Gastrocnemius medialis (tissue), 4 donors: ENCODE results near the gene XCL2. TPM values are rescaled to one million over a fixed set of nuclear protein-coding genes. Genes with fewer than 3 reads are reported as not detected.

ENCODE experiments used
- ATAC-seq, 2 donors: fragments of 150-250 bp; one replicate each; pipeline ENCODE4 v1.9.1; 2016
- DNase-seq, 2 donors: peaks; one replicate each; pipeline ENCODE4 v3.0.0-alpha.2; 2019
- H3K27ac ChIP-seq, 4 donors: fragments of 200-600 bp; sonication (generic); 1 replicate in 1 of 4; 2 replicates in 3 of 4; pipeline ENCODE4 v1.5.1; 2016 to 2018; ENCODE audit warnings: mild to moderate bottlenecking in 2 of 4, moderate library complexity in 1 of 4
- H3K27me3 ChIP-seq, 3 donors: fragments of 200-600 bp; sonication (generic) in 2 of 3; 1 replicate in 1 of 3; 2 replicates in 2 of 3; pipeline versions ENCODE4 v1.5.1 to v1.6.0; 2016 to 2019; ENCODE audit warnings: mild to moderate bottlenecking in 1 of 3, moderate library complexity in 1 of 3
- H3K36me3 ChIP-seq, 2 donors: fragments of 200-600 bp; sonication (generic) in 1 of 2; one replicate each; pipeline ENCODE4 v1.5.1; 2017 to 2018
- H3K4me1 ChIP-seq, 2 donors: fragments of 200-600 bp; sonication (generic) in 1 of 2; one replicate each; pipeline ENCODE4 v1.5.1; 2016 to 2017; ENCODE audit warnings: mild to moderate bottlenecking in 2 of 2
- H3K4me3 ChIP-seq, 4 donors: fragments of 200-600 bp; sonication (generic) in 3 of 4; 1 replicate in 1 of 4; 2 replicates in 3 of 4; pipeline ENCODE4 v1.5.1; 2016 to 2019; ENCODE audit warnings: mild to moderate bottlenecking in 2 of 4
- H3K9me3 ChIP-seq, 3 donors: fragments of 200-600 bp; sonication (generic) in 2 of 3; 1 replicate in 1 of 3; 2 replicates in 2 of 3; pipeline ENCODE4 v1.5.1; 2016 to 2019
- CTCF ChIP-seq, 5 experiments: fragments of 450-650 bp in 3 of 5; fragments of 200-600 bp in 2 of 5; sonication (generic) in 2 of 5; IDR thresholded peaks in 4 of 5; conservative IDR thresholded peaks in 1 of 5; 1 replicate in 4 of 5; 2 replicates in 1 of 5; pipeline ENCODE4 v1.5.1; 2016 to 2019; ENCODE audit warnings: antibody characterized with exemption in 5 of 5, mild to moderate bottlenecking in 3 of 5, moderate library complexity in 3 of 5
- POLR2A ChIP-seq, 2 donors: fragments of 450-650 bp; IDR thresholded peaks; one replicate each; pipeline ENCODE4 v1.6.1; 2017; ENCODE audit warnings: antibody characterized with exemption in 2 of 2, mild to moderate bottlenecking in 2 of 2, moderate library complexity in 2 of 2
- in situ Hi-C, 4 donors: fragments of 200-750 bp; cut with MboI; loops; one replicate each; pipeline versions ENCODE4 v1.15.0 to v1.8.0; 2017; ENCODE audit warnings: low sequenced_read_pairs in 4 of 4
- intact Hi-C: fragments of 100-400 bp; cut with DNase I; formaldehyde crosslinking; loops from one replicate; pipeline ENCODE4 v1.15.1; 2023; ENCODE audit warnings: low total_unique reads
- total RNA-seq, 4 donors: library from RNA; depleted of rRNA; stranded (reverse); fragments of >200 nt; gene quantifications; one replicate each; pipeline versions ENCODE4 v1.1.0 to v1.2.3, GENCODE V29; 2016

Gene XCL2
- total RNA-seq, 4 donors from 2014 or later = 1.5 TPM; not detected in 3

GRCh38 chr1:168567568-168567967 lies 23.8 kb upstream of the XCL2 start:
- DNase-seq (no peak), ATAC-seq (no peak)
- H3K4me3 ChIP-seq = no peak overlapping the region
- H3K27ac ChIP-seq = no peak overlapping the region
- no peaks in the 10 kb centered on the region for H3K9me3 ChIP-seq
- no peaks in the 10 kb centered on the region for H3K36me3 ChIP-seq
- TF ChIP-seq CTCF (IDR thresholded peaks at IDR 0.05 in 4 of 5, conservative IDR thresholded peaks at IDR 0.05 in 1 of 5) = no peak
- TF ChIP-seq POLR2A (IDR thresholded peaks at IDR 0.05) = no peak
- intact Hi-C loops = no loop called here
- no peaks in the 10 kb centered on the region for H3K4me1 ChIP-seq
- no peaks in the 10 kb centered on the region for H3K27me3 ChIP-seq
- in situ Hi-C loops = loop anchor here in 3 of 4 donors (5.0 to 25.0 kb wide), 4 partner anchors 125 to 230 kb away; no protein-coding TSS in a partner anchor

DNA sequence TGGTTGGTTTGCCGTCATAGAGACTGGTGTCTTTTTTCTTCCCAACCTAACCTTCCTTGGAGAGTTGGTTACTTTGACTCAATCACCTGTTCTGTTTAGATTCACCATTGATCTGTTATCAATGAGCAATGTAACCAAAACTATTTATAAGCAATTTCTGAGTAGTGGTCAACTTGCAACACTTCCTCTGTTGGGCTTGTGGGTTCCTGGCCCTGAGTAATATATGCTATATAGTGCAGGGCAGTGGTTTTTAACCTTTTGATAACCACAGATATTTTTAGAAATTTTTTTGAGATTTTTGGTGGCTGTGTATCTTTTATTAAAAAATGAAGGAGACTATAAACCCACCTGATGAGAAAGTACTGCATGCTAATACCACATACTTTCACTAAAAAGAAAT lies 23.2 kb upstream of the XCL2 start:
- H3K4me1 ChIP-seq = no peaks in the 10 kb centered on the region
- in situ Hi-C loops = loop anchor here in 3 of 4 donors (5.0 to 25.0 kb wide), 4 partner anchors 125 to 230 kb away; no protein-coding TSS in a partner anchor
- DNase-seq (no peak), ATAC-seq (no peak)
- H3K27me3 ChIP-seq = no peaks in the 10 kb centered on the region
- H3K36me3 ChIP-seq = no peaks in the 10 kb centered on the region
- no peaks in the 10 kb centered on the region for H3K9me3 ChIP-seq
- H3K27ac ChIP-seq = no peak overlapping the region
- intact Hi-C loops = no loop called here
- no peak for TF ChIP-seq POLR2A (IDR thresholded peaks at IDR 0.05)
- no peak for TF ChIP-seq CTCF (IDR thresholded peaks at IDR 0.05 in 4 of 5, conservative IDR thresholded peaks at IDR 0.05 in 1 of 5)
- H3K4me3 ChIP-seq = no peak overlapping the region

- Histone ChIP-seq H3K27ac (no peak overlapping the region), H3K27me3 (no peaks in the 10 kb centered on the region), H3K36me3 (no peaks in the 10 kb centered on the region), H3K4me1 (no peaks in the 10 kb centered on the region), H3K4me3 (no peak overlapping the region), H3K9me3 (no peaks in the 10 kb centered on the region)
- intact Hi-C loops (no loop called here), in situ Hi-C loops (loop anchor here in 3 of 4 donors (5.0 to 25.0 kb wide), 4 partner anchors 124 to 229 kb away; no protein-coding TSS in a partner anchor)
- no peak for TF ChIP-seq POLR2A (IDR thresholded peaks at IDR 0.05)
- TF ChIP-seq CTCF (IDR thresholded peaks at IDR 0.05 in 4 of 5, conservative IDR thresholded peaks at IDR 0.05 in 1 of 5) = no peak
- ATAC-seq = no peak
- DNase-seq = no peak
Observed at GRCh38 chr1:168565825-168566224, 22.0 kb upstream of the XCL2 start.

GRCh38 chr1:168561989-168562388 lies 18.2 kb upstream of the XCL2 start:
- H3K27ac ChIP-seq = no peak overlapping the region
- intact Hi-C loops (no loop called here), in situ Hi-C loops (loop anchor here in 2 of 4 donors (10.0 to 25.0 kb wide), 3 partner anchors 125 to 225 kb away; no protein-coding TSS in a partner anchor)
- H3K4me1 ChIP-seq = no peaks in the 10 kb centered on the region
- no peaks in the 10 kb centered on the region for H3K27me3 ChIP-seq
- DNase-seq (no peak), ATAC-seq (no peak)
- H3K4me3 ChIP-seq = no peak overlapping the region
- no peak for TF ChIP-seq CTCF (IDR thresholded peaks at IDR 0.05 in 4 of 5, conservative IDR thresholded peaks at IDR 0.05 in 1 of 5)
- no peak for TF ChIP-seq POLR2A (IDR thresholded peaks at IDR 0.05)
- H3K9me3 ChIP-seq = no peaks in the 10 kb centered on the region
- H3K36me3 ChIP-seq = no peaks in the 10 kb centered on the region

GRCh38 chr1:168560370-168560769 lies 16.6 kb upstream of the XCL2 start:
- no peaks in the 10 kb centered on the region for H3K9me3 ChIP-seq
- DNase-seq (no peak), ATAC-seq (no peak)
- H3K27ac ChIP-seq = no peak overlapping the region
- no peaks in the 10 kb centered on the region for H3K4me1 ChIP-seq
- no peaks in the 10 kb centered on the region for H3K27me3 ChIP-seq
- TF ChIP-seq POLR2A (IDR thresholded peaks at IDR 0.05) (no peak), CTCF (IDR thresholded peaks at IDR 0.05 in 4 of 5, conservative IDR thresholded peaks at IDR 0.05 in 1 of 5) (no peak)
- no peaks in the 10 kb centered on the region for H3K36me3 ChIP-seq
- intact Hi-C loops = no loop called here
- in situ Hi-C loops = loop anchor here in 2 of 4 donors (10.0 to 25.0 kb wide), 3 partner anchors 123 to 223 kb away; no protein-coding TSS in a partner anchor
- no peak overlapping the region for H3K4me3 ChIP-seq
